Superior temporal gyrus (tissue), 1 donor: ENCODE measurements around the gene DAB2IP.
A peak's percentile ranks its signal among the peaks of the same experiment; 100 is the strongest.

Experiments used
- DNase-seq: peaks from one replicate; pipeline ENCODE4 v3.0.0-alpha.2; 2016; ENCODE audit errors: extremely low spot score

Gene DAB2IP

DNA sequence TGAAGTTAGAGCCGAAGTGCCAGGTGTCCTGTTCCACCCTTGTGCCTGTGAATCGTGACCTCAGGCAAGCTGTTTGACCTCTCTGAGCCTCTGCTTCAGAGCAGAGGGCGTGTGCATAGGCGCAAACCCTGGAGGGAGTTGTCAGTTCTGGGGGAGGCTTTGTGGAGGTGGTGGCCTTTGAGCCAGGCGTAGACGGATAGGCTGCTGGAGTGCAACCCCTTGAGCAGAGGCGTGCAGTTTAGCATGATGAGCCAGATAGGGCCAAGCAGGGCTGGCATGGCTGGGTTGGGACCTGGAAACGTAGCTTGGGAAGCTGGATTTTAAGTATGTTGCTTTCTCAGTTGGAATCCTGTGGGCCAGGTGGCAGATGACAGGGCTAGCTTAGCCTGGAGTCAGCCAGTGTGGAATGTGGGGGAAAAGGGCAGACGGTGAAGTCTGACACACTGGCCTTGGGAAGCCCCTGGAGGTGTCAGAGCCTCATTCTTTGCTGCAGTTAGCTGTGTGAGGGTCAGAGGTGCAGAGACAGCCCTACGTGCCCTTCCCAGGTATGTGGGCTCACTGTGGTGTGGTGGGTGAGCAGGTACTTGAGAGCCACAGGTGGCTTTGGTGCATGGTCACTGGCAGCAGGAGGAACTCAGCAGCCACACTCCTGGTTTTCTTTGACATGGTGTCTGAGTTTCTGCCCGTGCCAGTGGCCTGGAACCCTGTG lies 93.4 kb downstream of the DAB2IP start:
- no peak for DNase-seq

DNA sequence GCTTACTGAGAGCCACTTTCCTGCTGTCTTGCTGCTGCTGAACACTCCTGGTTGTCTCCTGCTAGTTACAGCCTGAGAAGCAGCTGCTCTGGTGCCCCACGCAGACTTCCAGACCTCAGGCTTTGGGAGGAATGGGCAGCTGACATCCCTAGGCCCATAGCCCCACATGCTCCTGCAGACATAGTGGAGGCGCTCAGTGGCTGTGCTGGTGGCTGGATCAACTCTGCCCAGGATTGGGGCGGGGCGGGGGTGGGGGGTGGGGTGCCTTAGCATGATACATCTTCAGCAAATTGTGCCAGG lies 93.9 kb downstream of the DAB2IP start:
- no peak for DNase-seq

DNA sequence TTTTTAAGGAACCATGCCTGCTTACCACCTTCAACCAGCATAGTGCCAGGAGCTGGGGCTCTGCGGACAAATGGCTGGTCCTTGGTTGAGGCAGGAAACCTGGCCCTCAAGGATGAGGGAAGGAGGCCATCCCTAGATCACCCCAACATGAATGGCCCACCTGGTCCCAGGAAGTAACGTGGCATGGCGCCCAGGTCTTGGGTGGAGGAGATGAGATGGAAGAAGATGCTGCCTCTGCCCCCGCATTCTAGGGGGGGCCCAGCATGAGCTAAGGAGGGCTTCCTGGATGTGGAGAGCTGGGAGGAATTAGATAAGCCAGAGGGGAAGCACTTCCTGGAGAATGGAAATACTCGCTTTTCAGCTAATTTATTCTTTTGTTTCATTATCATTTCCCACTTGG lies 95.0 kb downstream of the DAB2IP start:
- DNase-seq, result no peak

- DNase-seq, result no peak
Observed at GRCh38 chr9:121746866-121747265, 95.4 kb downstream of the DAB2IP start.

GRCh38 chr9:121748074-121748473 lies 96.6 kb downstream of the DAB2IP start:
- DNase-seq, result no peak

- DNase-seq, result no peak
Observed at GRCh38 chr9:121748727-121749423, 97.4 kb downstream of the DAB2IP start.

DNA sequence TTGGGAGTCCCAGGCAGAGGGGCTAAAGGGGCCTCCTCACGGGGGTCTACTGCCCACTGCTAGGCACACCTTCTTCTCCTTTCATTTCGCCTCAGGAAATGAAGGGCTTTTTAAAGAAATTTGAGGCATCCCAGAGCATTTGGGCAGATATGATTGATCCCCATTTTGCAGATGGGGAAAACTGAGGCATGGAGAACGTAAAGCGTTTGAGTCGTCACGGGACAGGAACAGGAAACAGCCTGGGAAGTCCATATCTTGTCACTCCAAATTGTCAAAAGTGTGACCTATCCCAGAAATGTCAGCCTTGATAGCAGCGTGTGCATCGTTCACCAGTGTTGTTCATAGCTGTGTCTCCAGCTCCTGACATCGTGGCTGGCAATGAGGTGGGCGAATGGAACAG lies 98.2 kb downstream of the DAB2IP start:
- no peak for DNase-seq

DNA sequence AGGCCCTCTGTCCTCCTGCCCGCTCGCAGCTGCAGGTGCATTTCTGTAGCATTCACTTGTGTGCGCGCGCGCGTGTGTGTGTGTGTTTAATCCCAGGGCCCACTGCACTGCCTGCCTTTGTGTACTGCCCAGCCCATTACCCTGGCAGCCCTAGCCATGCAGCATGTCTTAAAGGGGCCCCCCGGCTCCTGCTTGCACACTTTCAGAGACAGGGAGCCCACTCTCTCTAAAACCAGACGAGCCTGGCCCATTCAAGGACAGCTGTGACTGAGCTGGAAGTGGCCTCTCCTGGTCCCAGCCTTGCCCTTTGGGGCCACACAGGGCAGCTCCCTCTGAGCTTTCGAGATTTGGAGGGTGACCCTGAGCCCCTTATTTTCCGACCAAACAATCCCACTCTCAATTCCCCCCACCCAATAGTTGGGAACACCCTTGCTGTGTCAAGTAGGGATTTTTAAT lies 98.9 kb downstream of the DAB2IP start:
- no peak for DNase-seq

- peak; percentile 92 for DNase-seq
Observed at GRCh38 chr9:121750715-121751623, 99.5 kb downstream of the DAB2IP start.

GRCh38 chr9:121751686-121752445 lies 100.4 kb downstream of the DAB2IP start:
- no peak for DNase-seq

GRCh38 chr9:121752929-121753328 lies 101.5 kb downstream of the DAB2IP start:
- DNase-seq, result no peak

GRCh38 chr9:121753802-121754654 lies 102.6 kb downstream of the DAB2IP start:
- DNase-seq, result no peak

DNA sequence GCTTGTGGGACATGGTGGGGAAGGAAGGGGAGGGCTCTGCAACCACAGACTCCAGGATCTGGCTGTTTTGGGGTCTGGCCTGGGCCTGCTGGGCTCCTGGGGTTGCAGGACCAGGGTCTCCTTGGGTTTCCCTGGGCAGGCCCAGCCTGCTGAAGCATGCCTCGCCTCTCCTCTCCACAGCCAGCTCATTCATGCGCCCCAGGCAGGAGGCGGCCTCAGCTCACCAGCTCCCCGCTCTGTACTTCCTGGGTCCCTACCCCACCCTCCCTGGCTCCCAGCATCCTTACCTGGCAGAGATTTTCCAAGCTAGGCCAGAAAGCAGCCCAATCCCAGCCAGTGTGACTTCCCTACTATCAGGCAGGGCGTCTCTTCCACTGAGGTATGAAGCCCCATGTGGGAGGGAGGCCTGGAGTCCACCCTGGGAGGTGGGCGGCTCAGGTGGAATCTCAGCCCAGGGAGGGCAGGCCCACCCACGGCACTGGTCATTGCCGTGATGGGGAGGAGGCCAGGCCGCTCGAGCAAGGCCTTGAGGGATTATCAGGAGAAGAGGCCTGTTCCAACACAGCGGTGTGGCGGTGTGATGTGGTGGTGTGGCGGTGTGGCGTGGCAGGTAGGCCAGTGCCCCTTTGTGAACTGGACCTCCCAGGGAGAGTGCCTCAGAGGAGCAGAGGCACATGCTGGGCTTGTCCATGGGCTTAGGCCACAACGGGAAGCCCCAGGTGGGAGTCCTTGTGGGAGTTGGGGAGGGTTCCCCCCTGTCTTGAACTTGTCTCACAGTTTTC lies 103.4 kb downstream of the DAB2IP start:
- DNase-seq, result no peak

DNA sequence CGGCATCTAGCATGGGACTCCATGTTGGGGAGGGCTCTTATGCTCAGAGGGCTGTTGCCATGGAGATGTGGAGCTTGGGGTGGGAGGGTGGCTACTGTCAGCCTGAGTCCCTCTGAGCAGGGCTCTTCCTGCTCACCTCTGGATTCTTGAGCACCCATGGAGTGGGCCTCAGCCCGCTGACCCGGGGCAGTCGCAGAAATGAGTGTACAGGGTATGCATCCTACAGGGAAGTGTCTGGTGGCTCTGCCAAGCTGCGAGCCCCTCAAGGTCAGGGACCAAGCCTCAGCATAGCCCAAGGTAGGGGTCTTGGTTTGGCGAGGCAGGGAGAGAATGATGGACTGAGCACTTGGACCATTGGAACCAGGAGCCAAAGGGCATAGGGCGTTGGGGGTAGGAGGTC lies 104.1 kb downstream of the DAB2IP start:
- no peak for DNase-seq

GRCh38 chr9:121756474-121757280 lies 105.2 kb downstream of the DAB2IP start:
- DNase-seq, result no peak

- no peak for DNase-seq
Observed at GRCh38 chr9:121757281-121757585, 105.8 kb downstream of the DAB2IP start.

GRCh38 chr9:121758693-121759092 lies 107.3 kb downstream of the DAB2IP start:
- no peak for DNase-seq

DNA sequence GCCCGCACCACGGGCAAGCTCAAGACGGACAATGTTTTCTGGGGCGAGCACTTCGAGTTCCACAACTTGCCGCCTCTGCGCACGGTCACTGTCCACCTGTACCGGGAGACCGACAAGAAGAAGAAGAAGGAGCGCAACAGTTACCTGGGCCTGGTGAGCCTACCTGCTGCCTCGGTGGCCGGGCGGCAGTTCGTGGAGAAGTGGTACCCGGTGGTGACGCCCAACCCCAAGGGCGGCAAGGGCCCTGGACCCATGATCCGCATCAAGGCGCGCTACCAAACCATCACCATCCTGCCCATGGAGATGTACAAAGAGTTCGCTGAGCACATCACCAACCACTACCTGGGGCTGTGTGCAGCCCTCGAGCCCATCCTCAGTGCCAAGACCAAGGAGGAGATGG lies 108.6 kb downstream of the DAB2IP start:
- no peak for DNase-seq

GRCh38 chr9:121760571-121760970 lies 109.1 kb downstream of the DAB2IP start:
- DNase-seq, result no peak
